ENCODE measurements around the gene KLF1. TPM values are rescaled to one million over a fixed set of nuclear protein-coding genes. Genes with fewer than 3 reads are reported as not detected.

Gene KLF1
- total and polyA plus RNA-seq, 2 of the 13 experiments (the other 11 are each of a cell fraction or from before 2014, with no cell fraction given), result not detected

GRCh38 chr19:12890787-12891552 is 4.0 kb upstream of the KLF1 start, which contains the start of gene GCDH (continued):
- TF ChIP-seq KDM6A (CRISPR knock-in tag; IDR thresholded peaks at IDR 0.05; ENCODE audit: low read depth) (no peak), NBN (conservative IDR thresholded peaks at IDR 0.05) (no peak), MTA1 (CRISPR knock-in tag; IDR thresholded peaks at IDR 0.05; ENCODE audit: borderline replicate concordance) (peak; percentile 75; the same call in 1 of the 2 replicates), BATF2 (CRISPR knock-in tag; IDR thresholded peaks at IDR 0.05) (no peak), ZBTB37 (CRISPR knock-in tag; IDR thresholded peaks at IDR 0.05) (no peak), CEBPZ (IDR thresholded peaks at IDR 0.05; ENCODE audit: low read length) (no peak), CBFB (CRISPR knock-in tag; IDR thresholded peaks at IDR 0.05) (no peak), AHDC1 (CRISPR knock-in tag; IDR thresholded peaks at IDR 0.05; ENCODE audit: borderline replicate concordance) (peak; percentile 60), ZXDC (CRISPR knock-in tag; IDR thresholded peaks at IDR 0.05) (no peak), ZNF460 (CRISPR knock-in tag; IDR thresholded peaks at IDR 0.05; ENCODE audit: borderline replicate concordance) (no peak), AHR (CRISPR knock-in tag; IDR thresholded peaks at IDR 0.05) (0 out of 2 replicates have a peak, but pooled peaks have one; percentile 46), RFX5 (IDR thresholded peaks at IDR 0.05; ENCODE audit: low read depth, low read length) (no peak)
